Fibroblast of villous mesenchyme (primary cell): Measurements from ENCODE around the gene PRDM16. TPM values are rescaled to one million over a fixed set of nuclear protein-coding genes. Genes with fewer than 3 reads are reported as not detected.

Source experiments
- DNase-seq: peaks from one replicate; pipeline ENCODE4 v3.0.0-alpha.2; 2010; ENCODE audit warnings: low read depth
- H3K4me3 ChIP-seq: 2 replicates; pipeline ENCODE4 v1.5.1; 2011; ENCODE audit warnings: low read depth, mild to moderate bottlenecking, low read length
- CTCF ChIP-seq: IDR thresholded peaks from 2 replicates; pipeline ENCODE4 v1.5.1; 2012; ENCODE audit warnings: low read depth, mild to moderate bottlenecking, low read length; ENCODE audit not compliant: insufficient read depth
- total RNA-seq: library from RNA; depleted of rRNA; stranded (reverse); fragments of >200 nt; gene quantifications from 2 replicates; pipeline ENCODE4 v1.2.3, GENCODE V29; 2012

The PRDM16 gene
- total RNA-seq, 1 donor: 1.7 TPM

GRCh38 chr1:3373700-3374405 is 304.9 kb downstream of the PRDM16 start:
- no peak overlapping the region for H3K4me3 ChIP-seq
- no peak for DNase-seq
- no peak for TF ChIP-seq CTCF

GRCh38 chr1:3375245-3375644 is 306.2 kb downstream of the PRDM16 start:
- DNase-seq: no peak
- TF ChIP-seq CTCF: no peak
- H3K4me3 ChIP-seq: no peak overlapping the region

- H3K4me3 ChIP-seq: no peak overlapping the region
- DNase-seq: no peak
- no peak for TF ChIP-seq CTCF
These were observed 308.2 kb downstream of the PRDM16 start for GRCh38 chr1:3377166-3377565.

GRCh38 chr1:3377604-3378279 is 308.7 kb downstream of the PRDM16 start:
- no peak for TF ChIP-seq CTCF
- no peak for DNase-seq
- H3K4me3 ChIP-seq: no peak overlapping the region

GRCh38 chr1:3378411-3379208 is 309.6 kb downstream of the PRDM16 start:
- TF ChIP-seq CTCF: no peak
- no peak overlapping the region for H3K4me3 ChIP-seq
- DNase-seq: no peak

- H3K4me3 ChIP-seq: no peak overlapping the region
- TF ChIP-seq CTCF: no peak
- no peak for DNase-seq
These were observed 310.9 kb downstream of the PRDM16 start for GRCh38 chr1:3379934-3380333.
